SK-N-SH (cell line): ENCODE data around the gene UNC119.

Experiments
- POLR2AphosphoS5 ChIP-seq: IDR thresholded peaks from 2 replicates; pipeline ENCODE4 v1.6.1; 2012; ENCODE audit warnings: low read depth, low read length
- TF ChIP-seq, protein P1 (sequence below): fragments of 200-600 bp; sonication (generic); IDR thresholded peaks from 2 replicates; pipeline ENCODE4 v1.6.1; 2017; ENCODE audit warnings: antibody characterized with exemption, mild to moderate bottlenecking, moderate library complexity

DNA sequence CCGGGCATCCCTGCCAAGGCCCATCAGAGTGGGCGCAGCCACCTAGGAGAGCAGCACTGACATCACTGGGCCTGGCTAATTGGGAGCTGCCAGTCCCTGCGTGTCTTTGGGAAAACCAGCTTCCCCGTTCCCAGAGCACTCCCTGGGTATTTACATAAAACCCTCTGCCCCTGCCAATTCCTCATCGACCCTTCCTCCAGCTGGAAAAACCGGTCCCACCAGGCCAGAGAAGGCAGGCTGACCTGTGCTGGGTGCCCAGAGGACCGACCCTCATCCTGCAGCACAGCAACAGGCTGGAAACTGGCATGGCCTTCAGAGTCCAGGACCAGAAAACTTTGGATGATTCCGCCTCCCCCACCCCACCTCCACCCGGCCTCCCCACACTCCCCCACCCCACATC is 54.5 kb downstream of the UNC119 start:
- no peak for TF ChIP-seq POLR2AphosphoS5
- TF ChIP-seq, protein P1, sequence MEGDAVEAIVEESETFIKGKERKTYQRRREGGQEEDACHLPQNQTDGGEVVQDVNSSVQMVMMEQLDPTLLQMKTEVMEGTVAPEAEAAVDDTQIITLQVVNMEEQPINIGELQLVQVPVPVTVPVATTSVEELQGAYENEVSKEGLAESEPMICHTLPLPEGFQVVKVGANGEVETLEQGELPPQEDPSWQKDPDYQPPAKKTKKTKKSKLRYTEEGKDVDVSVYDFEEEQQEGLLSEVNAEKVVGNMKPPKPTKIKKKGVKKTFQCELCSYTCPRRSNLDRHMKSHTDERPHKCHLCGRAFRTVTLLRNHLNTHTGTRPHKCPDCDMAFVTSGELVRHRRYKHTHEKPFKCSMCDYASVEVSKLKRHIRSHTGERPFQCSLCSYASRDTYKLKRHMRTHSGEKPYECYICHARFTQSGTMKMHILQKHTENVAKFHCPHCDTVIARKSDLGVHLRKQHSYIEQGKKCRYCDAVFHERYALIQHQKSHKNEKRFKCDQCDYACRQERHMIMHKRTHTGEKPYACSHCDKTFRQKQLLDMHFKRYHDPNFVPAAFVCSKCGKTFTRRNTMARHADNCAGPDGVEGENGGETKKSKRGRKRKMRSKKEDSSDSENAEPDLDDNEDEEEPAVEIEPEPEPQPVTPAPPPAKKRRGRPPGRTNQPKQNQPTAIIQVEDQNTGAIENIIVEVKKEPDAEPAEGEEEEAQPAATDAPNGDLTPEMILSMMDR: no peak
